Stimulated activated CD8-positive, alpha-beta memory T cell treated with anti-CD3 and anti-CD28 coated beads, Interleukin-15, amount 100 ng/mL, for 4 hours (primary cell): Measurements from ENCODE around the gene TNFRSF25.
A peak's percentile ranks its signal among the peaks of the same experiment; 100 is the strongest.
"Not testable (repeated sequence)": the region's sequence is repeated elsewhere in the genome, so short reads cannot be mapped to it uniquely, and the experiment has no call there.

Experiments used
- DNase-seq, 2 donors: peaks; one replicate each; pipeline ENCODE4 v3.0.0-alpha.2; 2020; ENCODE audit warnings: low read depth in 2 of 2

The TNFRSF25 gene

DNA sequence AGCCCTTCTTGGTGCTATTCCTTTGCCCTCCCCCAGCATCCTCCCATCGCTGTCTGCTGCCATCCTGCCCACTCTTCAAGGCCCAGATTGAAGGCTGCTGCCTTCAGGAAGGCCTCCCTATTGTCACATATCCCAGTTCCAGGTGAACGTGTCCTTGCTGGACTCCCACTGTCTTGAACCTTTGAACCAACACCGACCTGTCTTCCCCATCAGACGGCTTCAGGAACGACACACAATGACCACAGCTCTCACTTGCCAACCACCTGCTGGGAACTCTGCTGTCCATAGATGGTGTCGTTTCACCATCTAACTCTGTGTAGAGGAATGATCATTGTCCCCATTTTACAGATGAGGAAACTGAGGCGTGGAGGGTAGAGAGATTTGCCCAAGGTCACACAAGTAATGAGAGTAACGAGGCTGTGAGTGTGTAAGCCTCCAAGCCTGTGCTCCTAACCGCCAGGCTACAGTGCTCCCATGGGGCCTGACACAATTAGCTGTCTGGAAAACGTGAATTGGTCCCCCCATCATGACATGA is 35.4 kb upstream of the TNFRSF25 start:
- no peak for DNase-seq

DNA sequence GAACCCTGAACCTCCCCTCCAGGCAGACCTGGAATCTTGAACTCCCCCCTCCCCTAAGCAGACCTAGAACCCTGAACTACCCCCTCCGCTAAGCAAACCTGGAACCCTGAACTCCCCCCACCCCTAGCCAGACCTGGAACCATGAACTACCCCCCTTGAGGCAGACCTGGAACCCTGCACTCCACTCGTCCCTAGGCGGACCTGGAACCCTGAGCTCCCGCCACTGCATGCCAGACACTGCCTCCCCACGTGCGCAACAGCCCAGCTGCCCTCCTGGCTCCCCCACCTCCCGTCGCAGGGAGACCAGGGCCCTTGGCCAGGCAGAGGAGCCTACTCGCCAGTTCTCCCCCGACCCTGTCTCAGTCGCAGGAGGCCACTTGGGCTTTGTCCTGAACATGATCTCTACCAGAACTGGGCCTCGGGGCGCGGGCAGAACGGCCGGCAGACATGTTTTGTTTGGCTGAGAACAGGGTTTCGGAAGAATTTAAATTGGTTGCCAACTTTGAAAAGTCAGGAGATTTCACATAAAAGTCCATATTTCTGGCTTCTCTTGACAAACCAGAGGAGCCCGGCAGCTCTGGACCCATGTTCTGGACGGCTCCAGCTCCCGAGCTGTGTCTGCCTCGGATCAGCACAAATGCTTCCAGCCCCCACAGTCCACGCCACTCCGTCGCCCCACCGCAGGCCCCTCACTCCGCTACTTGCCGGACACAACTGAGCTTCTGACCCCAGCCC is 34.7 kb upstream of the TNFRSF25 start:
- no peak for DNase-seq

DNA sequence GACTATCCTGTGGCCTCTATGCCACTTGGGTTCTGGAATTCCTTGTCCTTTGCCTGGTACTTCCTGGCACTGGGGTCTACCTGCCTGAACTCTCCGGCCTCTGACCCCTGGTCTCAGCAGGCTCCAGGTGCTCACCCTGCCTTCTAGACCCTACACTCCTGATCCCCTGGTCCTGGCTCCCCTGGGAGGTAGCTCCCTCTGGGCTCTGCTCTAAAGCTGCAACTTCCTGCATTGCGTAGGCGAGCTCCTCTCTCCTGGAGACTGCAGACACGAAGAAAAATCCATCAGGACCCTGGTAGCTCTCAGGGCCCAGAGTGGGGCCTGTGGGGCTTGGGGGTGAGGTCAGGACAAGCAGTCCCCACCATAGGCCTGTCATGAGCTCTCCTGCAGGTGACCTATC is 33.3 kb upstream of the TNFRSF25 start:
- DNase-seq: no peak

DNA sequence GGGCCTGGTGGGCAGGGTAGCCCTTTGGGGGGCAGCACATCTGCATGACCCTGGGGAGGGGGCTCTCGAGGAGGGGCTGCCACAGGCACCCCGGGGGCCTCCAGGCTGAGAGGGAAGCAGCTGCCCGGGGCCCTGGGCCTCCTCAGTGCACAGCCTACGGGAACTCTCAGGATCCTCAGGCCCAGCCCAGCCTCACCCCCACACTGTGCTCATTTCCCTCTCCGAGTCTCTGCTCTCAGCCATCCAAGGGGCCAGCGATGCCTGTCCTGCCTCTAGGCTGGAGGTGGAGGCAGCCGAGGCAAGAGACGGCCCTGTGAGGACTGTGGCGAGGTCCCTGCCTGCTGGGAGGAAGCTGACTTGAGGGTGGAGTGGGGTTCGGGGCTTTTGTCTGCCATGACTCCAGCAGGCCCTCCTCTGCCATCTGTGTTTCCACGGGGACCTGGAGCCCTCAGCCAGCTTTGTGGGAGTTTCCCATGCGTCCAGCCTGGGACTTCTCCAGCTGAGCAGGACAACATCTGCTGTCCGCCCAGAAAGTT is 32.7 kb upstream of the TNFRSF25 start:
- DNase-seq: no peak

DNA sequence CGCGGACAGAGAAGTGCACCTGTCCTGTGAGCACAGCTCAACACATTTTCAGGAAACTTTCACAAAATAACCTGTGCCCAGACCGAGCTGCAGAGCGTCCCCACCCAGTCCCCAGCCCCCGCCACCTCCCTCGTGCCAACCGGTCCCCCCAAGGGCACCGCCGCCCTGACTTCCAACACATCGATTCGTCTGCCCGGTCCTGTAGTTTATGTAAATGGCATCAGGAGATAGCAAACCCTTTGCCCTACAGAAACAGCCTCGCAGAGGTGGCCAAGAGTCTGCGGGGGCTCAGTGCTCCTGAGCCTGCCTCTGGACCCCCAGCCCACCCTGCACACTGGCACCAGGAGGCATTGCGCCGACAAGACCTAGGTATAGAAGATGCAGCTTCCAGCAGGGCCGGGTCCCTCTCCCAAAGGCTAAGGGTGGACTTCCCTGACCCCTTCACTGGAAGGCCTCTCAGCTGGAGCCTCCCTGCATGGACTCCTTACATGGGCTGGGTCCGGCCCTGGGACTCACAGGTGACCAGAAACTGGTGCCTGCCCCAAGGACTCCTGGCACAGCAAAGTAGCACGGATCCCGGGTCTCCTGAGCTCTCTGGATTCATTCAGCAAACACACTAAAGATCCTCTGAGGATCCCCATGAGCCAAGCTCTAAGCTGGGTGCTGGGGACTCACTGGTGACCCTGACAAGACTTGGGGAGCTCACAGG is 32.0 kb upstream of the TNFRSF25 start:
- DNase-seq: no peak

DNA sequence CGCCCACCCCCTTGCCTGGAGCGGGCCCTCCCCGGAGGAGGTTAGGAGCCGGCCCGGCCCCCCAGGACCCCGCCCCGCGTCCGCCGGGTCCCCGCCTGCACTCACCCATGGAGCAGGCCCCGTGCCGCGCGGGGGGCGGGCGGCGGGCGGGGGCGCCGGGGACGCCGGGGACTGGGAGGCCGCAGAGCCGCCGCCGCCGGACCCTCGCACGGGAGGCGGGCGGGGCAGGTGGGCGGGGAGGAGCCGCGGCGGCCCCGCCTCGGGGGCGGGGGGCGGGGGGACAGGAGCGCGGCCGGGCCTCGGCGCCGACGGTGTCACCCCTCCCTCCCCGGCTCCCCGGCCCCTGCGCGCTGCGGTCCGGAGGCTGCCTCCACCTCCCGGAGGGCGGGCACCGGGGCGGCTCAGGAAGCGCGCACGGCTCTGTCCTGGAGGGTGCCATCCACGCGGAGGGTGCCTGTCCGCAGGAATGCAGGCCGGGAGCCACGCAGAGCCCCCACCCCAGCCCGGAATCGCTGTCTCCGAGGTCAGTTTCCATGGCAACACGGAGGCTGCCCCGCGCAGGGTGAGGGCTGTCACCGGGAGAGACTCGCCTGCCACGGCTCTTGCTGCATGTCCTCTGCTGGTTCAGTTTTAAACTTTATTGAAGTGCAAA is 31.4 kb upstream of the TNFRSF25 start:
- DNase-seq: peak in 1 of 2 donors; percentile 17

DNA sequence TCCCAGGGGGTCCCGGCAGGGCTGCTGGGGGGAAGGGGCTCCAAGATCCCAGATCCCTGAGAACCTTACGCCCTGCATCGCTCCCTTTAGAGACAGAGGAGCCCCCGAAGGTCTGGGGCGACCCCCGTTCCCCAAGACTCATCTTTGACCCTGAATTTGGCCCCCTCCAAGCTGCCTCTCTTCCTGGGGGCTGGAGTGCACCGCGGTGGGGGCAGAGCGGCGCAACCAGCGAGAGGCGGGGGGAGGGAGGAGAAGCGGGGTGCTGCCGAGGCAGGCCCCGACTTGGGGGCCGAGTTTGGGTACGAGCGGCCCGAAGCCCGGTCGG is 30.9 kb upstream of the TNFRSF25 start:
- no peak for DNase-seq

DNA sequence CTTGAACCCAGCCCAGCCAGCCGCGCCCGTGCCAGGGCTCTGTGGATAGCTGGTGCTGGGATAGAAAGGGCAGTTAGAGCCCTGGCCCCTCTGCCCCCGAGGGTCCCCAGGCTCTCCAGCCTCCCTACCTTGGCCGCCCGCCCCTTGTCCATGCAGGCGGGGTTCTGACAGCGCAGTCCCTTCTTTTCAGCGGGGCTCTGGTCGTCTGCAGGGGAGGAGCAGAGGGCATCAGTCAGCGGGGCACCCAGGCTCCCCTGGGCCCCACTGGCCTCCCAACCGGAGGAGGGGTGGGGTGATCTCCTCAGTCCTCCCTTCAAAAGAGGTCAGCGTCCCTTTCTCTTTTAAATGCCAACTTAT is 30.4 kb upstream of the TNFRSF25 start:
- DNase-seq: no peak

DNA sequence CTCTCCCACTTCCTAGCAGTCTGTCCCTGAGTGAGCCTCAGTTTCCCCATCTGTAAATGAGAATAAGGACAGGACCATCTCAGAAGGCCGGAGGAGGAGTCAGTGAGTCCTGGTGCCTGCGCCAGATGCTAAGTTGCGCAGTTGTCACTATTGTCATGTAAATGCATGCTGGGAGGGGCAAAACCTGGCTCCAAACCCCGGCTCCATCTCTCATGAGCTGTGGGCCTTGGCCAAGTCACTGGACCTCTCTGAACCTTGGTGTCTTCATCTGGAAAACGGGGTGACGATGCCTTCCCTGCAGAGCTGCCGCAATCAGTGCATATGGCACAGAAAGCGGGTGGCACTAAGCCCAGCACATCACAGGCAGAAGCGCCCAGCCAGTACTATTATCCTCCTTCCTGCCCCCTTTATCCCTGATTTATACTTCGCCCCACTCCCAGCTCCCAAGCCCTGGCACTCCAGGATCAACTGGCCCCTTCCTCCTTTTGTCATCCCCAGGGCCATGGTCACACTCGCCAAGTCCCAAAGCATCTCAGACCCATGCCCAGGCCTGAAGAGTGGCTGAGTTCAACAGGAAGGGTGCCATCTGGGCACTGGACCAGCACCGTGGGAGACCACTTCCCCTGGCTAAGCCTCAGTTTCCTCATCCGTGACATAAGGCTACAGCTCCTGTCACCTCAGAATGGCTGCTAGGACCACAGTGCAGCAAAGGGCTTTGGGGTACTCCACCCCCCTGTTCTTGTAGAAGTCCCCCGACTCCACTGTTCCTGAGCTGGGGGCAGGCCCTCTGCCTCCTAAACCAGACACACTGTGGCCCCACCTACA is 29.8 kb upstream of the TNFRSF25 start:
- no peak for DNase-seq

DNA sequence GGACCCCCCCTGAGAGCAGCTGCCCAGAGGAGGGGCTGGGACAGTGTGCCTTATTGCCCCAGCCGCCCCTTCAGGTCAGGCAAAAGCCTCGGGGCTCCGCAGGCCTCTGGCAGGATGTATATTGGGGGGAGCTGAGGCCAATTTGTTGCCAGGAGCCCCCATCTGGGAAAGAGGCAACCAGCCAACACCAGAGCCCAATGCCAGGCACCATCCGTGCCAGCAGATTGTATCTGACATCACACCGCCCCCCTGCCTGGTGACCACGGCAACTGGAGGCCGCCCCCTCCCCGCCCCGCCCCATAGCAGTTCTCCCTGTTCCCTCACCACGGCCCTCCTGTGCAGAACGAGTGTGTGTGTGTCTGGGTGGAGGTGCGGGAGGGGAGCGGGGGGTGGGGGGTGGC is 29.1 kb upstream of the TNFRSF25 start:
- no peak for DNase-seq

DNA sequence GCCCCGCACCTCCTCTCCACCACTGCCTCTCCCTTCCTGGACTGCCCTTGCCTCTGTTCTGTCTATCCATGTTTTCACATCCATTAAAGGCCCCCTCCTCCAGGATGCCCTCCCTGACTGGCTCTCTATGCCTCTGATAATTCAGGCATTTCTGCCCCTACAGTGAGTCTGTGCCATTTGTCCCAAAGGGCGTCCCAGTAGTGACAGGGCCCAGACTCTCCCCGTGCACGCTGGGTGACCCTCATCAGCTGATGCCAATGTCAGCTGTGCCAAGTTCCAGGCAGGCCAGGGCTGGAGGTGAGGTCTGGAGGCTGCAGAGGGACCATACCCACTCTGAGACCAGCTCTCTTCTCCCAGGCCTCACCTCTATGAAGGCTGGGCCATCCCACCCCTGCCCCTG is 28.7 kb upstream of the TNFRSF25 start:
- DNase-seq: no peak

DNA sequence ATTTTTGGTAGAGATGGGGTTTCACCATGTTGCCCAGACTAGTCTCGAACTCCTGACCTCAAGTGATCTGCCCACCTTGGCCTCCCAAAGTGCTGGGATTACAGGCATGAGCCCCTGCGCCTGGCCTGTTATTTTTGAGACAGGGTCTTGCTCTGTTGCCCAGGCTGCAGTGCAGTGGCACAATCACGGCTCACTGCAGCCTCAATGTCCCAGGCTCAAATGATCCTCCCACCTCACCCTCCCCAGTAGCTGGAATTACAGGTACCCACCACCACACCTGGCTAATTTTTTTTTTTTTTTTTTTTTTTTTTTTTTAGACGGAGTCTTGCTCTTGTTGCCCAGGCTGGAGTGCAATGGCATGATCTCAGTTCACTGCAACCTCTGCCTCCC is 27.9 kb upstream of the TNFRSF25 start:
- not testable (repeated sequence) for DNase-seq

DNA sequence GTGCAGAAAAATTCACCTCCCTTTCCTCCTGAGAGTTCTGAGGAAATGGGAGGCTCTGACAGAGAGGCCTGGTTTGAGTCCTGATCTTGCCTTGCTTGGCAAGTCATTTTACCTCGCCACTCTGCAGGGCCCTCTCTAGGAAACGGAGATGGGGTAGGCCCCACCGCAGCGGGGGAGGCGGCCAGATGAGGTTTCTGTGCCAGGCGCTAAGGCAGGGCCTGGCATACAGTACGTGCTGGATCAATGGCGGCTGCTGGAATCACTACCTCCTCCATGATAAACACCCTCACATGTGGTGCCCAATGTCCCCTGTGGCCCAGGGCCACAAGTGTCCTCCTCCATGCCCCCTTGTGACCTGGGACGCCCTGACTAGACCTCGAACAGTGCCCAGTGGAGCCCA is 26.0 kb upstream of the TNFRSF25 start:
- DNase-seq: no peak

DNA sequence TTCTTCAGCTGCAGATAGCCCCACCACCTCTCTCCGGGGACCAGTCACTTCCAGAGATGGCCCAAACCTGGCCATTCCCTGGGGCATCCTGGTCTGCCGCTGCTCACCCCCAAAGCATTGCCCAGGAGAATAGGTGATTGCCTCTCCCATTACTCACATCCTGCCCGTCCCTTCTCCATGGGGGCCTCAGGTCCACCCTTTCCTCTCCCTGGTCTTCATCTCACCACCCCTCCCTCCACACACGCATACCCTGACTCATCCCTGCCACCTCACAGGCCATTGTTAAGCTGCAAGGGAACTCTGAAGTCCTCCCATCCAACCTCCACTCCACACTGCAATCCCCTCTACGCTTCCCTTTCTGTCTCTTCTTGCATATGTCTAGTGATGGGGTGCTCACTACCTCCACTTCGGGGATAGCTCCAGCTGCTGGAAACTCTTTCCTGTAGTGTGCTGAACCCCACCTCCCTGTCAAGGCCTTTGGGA is 25.5 kb upstream of the TNFRSF25 start, which contains the start of gene PLEKHG5:
PLEKHG5 (minus strand) TSS at position 188 of the 483 bp plus-strand sequence. CDS start 14,096 bp downstream, outside the sequence.
- no peak for DNase-seq

DNA sequence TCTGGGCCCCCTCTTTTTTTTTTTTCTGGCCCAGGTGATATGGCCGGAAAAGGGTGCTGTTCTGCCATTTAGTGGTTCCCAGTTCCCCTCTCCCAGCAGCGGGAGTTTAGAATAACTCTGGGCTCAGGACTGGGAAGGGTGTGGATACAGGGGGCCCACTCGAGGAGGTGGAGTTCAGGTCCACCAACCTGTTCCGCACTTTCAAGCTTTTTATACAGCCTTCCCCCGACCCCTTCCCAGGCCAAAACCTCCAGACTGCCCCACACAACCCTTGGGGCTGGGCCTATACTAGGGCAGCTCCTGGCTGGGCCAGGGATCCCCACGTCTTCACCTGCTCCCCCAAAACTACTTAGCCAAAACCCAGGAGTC is 25.1 kb upstream of the TNFRSF25 start:
- no peak for DNase-seq

DNA sequence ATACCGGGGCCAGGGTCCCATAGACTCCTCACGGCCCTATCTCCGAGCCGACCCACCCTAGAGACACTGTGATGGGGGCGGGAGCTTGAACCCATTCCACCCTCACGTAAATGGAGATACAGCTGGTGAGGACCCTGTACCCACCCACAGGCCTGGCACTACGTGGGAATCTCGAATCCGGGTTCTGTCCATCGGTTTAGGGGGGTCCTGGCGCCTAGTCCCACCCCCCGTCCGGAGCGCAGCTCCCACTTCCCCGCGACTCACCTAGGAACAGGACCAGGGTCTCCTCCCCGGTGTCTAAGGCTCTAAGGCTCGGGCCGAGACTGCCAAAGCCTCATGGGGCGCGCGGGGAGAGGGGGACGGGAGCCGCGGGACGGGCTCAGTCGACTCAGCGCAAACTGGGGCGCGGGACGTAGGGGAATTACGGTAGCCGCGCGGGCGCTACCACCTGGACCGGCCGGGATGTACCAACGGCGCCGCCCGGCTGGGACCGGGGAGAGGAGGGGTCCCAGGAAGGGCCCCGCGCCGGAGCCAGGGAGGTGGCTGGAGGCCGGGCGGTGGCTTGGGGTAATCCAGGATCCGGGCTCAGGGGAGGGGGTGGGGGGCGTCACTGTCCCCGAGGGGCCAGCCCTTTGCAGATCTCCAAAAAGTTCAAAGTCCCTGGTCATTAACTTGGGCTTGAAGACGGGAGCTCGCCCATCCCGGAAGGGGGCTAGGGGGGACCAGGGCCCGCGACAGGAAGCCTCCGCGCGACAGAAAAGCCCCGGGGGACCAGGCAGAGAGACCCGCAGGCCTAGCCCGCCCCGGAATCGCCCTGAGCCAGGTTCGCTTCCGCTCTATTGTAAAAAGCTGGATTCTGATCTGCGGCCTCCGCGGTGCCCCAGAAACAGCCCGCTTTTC is 24.5 kb upstream of the TNFRSF25 start:
- DNase-seq: peak in 1 of 2 donors; percentile 18

DNA sequence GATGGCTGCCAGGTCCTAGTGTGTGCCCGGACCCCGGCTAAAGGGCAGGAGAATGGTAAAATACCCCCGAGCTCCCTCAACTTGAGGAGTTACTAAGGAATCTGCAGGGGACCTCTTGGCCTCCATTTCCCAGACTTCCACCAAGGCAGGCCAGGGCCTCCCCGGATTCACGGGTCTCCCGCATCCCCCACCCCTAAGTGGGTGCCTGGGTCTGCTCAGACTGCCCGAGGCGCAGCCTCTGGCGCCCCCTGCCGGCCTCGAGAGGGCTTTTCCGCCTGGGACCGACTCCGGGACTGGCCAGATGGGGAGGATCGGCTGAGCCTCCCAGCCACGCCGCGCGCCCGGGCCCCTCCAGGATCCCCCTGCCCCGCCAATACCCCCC is 23.8 kb upstream of the TNFRSF25 start:
- peak; percentile 43 to 45 for DNase-seq

DNA sequence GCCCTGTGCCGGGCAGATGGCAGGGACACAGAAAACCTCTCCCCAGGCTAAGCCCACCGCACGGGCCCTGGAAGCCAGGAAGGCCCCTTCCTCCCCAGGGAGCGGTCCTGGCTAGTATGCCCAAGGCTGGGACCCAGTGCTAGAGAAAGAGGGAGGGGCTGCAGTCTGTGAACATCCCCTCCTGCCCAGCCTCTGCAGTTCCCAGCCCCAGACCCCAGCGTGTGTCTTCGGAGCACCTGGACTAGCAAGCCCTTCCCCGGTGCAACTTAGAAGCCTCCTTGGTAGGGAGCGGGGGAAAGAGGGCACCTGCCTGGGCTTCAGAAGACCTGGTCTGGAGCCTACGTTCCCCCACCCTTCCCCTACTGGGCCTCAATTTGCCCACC is 23.4 kb upstream of the TNFRSF25 start:
- no peak for DNase-seq

DNA sequence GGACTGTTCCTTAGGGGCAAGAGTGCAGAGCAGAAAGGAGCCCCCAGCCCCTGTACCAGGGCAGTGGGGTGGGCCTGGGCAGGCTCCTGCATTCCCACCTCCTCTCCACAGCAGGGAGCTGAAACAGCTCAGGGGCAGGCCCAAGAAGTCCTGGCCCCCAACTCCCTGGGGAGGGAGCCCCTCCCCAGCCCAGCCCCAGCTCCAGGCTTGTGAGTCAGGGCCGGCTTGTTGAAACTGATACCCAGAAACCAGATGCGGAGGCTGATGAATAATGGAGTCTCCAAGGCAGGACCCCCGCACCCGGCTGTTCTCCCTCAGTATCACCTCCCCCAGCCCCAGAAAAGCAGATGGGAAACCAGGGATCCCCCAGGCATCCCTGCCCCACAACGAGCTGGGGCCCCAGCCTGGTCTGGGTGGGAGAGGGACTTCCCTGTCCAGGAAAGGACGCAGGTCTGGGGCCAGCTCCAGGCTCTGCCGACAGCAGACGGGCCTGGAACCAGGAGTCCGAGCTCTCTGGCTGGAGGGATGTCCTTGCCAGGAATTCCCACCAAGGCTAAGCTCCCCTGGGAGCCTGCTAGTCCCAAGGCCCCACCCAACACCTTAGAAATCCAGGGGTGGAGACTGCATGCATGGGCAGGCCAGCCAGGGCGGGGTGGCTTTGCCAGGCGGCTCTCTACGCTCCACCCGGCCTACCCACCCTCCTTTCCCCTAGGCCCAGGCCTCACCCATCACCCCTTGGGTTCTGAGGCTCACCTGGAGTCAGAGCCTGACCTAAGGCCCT is 22.8 kb upstream of the TNFRSF25 start:
- DNase-seq: no peak
